GM04503 (cell line): ENCODE measurements around the gene OTUB1.
"Not testable (repeated sequence)": the region's sequence is repeated elsewhere in the genome, so short reads cannot be mapped to it uniquely, and the experiment has no call there.

Experiments
- DNase-seq: peaks from one replicate; pipeline ENCODE4 v3.0.0-alpha.2; 2012; ENCODE audit warnings: low read depth

The OTUB1 gene

GRCh38 chr11:64047373-64047772 is 61.1 kb downstream of the OTUB1 start:
- DNase-seq = not testable (repeated sequence)
